HEK293 (cell line): ENCODE results near the gene SPECC1.

ENCODE experiments used
- CTCF ChIA-PET: fragments of 350-600 bp; formaldehyde crosslinking; extraction: SDS; loops from one replicate; lab custom pipeline; 2021; ENCODE audit warnings: antibody characterized with exemption; lab: Yijun Ruan, JAX
- POLR2A ChIA-PET: fragments of 300-600 bp; formaldehyde crosslinking; extraction: SDS; loops from one replicate; lab custom pipeline; 2020; ENCODE audit warnings: antibody characterized with exemption, inconsistent platforms; lab: Yijun Ruan, JAX
- H3K27ac ChIP-seq: fragments of 200-500 bp; sonication (Bioruptor generic); 2 replicates; pipeline ENCODE4 v1.5.1; 2014; ENCODE audit warnings: low read depth, low read length, control low read depth, inconsistent platforms; ENCODE audit errors: extremely low read depth
- H3K36me3 ChIP-seq, 2 experiments: fragments of 200-500 bp in 1 of 2; sonication (Bioruptor generic) in 1 of 2; 1 replicate in 1 of 2; 2 replicates in 1 of 2; pipeline ENCODE4 v1.5.1; 2014 to 2017; ENCODE audit warnings: inconsistent platforms in 2 of 2, low read length in 2 of 2; ENCODE audit not compliant: control insufficient read depth in 2 of 2, insufficient read depth in 1 of 2
- H3K4me1 ChIP-seq: fragments of 200-500 bp; sonication (Bioruptor generic); 2 replicates; pipeline ENCODE4 v1.5.1; 2014; ENCODE audit warnings: mild to moderate bottlenecking, low read length, inconsistent platforms; ENCODE audit not compliant: control insufficient read depth, insufficient read depth
- H3K4me3 ChIP-seq: 2 replicates; pipeline ENCODE4 v1.5.1; 2011; ENCODE audit warnings: low read depth, mild to moderate bottlenecking, control low read depth, low read length, moderate library complexity
- H3K9me3 ChIP-seq: fragments of 200-500 bp; sonication (Bioruptor generic); 2 replicates; pipeline ENCODE4 v1.5.1; 2014; ENCODE audit warnings: low read depth, low read length, inconsistent platforms; ENCODE audit not compliant: control insufficient read depth, insufficient read depth
- BCL6B ChIP-seq: fragments of 450-650 bp; formaldehyde crosslinking; IDR thresholded peaks from 2 replicates; pipeline ENCODE4 v1.5.1; 2017; ENCODE audit warnings: missing biosample characterization, missing genetic modification characterization
- ELK4 ChIP-seq: IDR thresholded peaks from 2 replicates; pipeline ENCODE4 v1.6.1; 2011; ENCODE audit warnings: mild to moderate bottlenecking, low read depth, low read length, borderline replicate concordance
- FEZF1 ChIP-seq: fragments of 450-650 bp; formaldehyde crosslinking; IDR thresholded peaks from 2 replicates; pipeline ENCODE4 v1.5.1; 2016; ENCODE audit warnings: missing biosample characterization, missing genetic modification characterization
- KLF17 ChIP-seq: fragments of 450-650 bp; formaldehyde crosslinking; IDR thresholded peaks from 2 replicates; pipeline ENCODE4 v1.5.1; 2016; ENCODE audit warnings: missing biosample characterization, missing genetic modification characterization
- MYNN ChIP-seq: fragments of 450-650 bp; formaldehyde crosslinking; IDR thresholded peaks from 2 replicates; pipeline ENCODE4 v1.5.1; 2016; ENCODE audit warnings: missing biosample characterization, missing genetic modification characterization, borderline replicate concordance
- REST ChIP-seq: fragments of 450-650 bp; formaldehyde crosslinking; IDR thresholded peaks from 2 replicates; pipeline ENCODE4 v1.5.1; 2016; ENCODE audit warnings: missing biosample characterization, missing genetic modification characterization
- SETDB1 ChIP-seq: IDR thresholded peaks from one replicate; pipeline ENCODE4 v1.6.1; 2017; ENCODE audit warnings: mild to moderate bottlenecking, low read length, moderate library complexity, mixed read lengths; ENCODE audit not compliant: insufficient read length
- ZNF10 ChIP-seq: fragments of 450-650 bp; formaldehyde crosslinking; IDR thresholded peaks from 2 replicates; pipeline ENCODE4 v1.5.1; 2017; ENCODE audit warnings: missing biosample characterization, missing genetic modification characterization
- ZNF112 ChIP-seq: fragments of 450-650 bp; formaldehyde crosslinking; IDR thresholded peaks from 2 replicates; pipeline ENCODE4 v1.5.0; 2017; ENCODE audit warnings: missing biosample characterization, missing genetic modification characterization
- ZNF148 ChIP-seq: fragments of 450-650 bp; formaldehyde crosslinking; IDR thresholded peaks from 2 replicates; pipeline ENCODE4 v1.5.0; 2017; ENCODE audit warnings: missing biosample characterization, missing genetic modification characterization, borderline replicate concordance
- ZNF211 ChIP-seq: fragments of 450-650 bp; formaldehyde crosslinking; IDR thresholded peaks from 2 replicates; pipeline ENCODE4 v1.5.1; 2016; ENCODE audit warnings: low read depth, missing biosample characterization, missing genetic modification characterization
- ZNF266 ChIP-seq: fragments of 450-650 bp; formaldehyde crosslinking; IDR thresholded peaks from 2 replicates; pipeline ENCODE4 v1.5.1; 2016; ENCODE audit warnings: missing biosample characterization, missing genetic modification characterization, low read depth
- ZNF335 ChIP-seq: fragments of 450-650 bp; formaldehyde crosslinking; conservative IDR thresholded peaks from 2 replicates; pipeline ENCODE4 v1.5.1; 2016; ENCODE audit warnings: missing biosample characterization, missing genetic modification characterization
- ZNF580 ChIP-seq: fragments of 450-650 bp; formaldehyde crosslinking; IDR thresholded peaks from 2 replicates; pipeline ENCODE4 v1.5.1; 2016; ENCODE audit warnings: missing biosample characterization, missing genetic modification characterization
- ZNF621 ChIP-seq: fragments of 450-650 bp; formaldehyde crosslinking; IDR thresholded peaks from 2 replicates; pipeline ENCODE4 v1.5.1; 2017; ENCODE audit warnings: missing biosample characterization, missing genetic modification characterization
- ZNF639 ChIP-seq: fragments of 450-650 bp; formaldehyde crosslinking; IDR thresholded peaks from 2 replicates; pipeline ENCODE4 v1.5.1; 2016; ENCODE audit warnings: missing biosample characterization, missing genetic modification characterization
- ZNF785 ChIP-seq: fragments of 450-650 bp; formaldehyde crosslinking; IDR thresholded peaks from 2 replicates; pipeline ENCODE4 v1.5.1; 2016; ENCODE audit warnings: missing biosample characterization, missing genetic modification characterization

The SPECC1 gene

GRCh38 chr17:20293501-20293900, 284.3 kb downstream of the SPECC1 start:
- H3K9me3 ChIP-seq = no peaks in the 10 kb centered on the region
- CTCF ChIA-PET = interaction anchor here (0.9 kb wide), 1 partner anchor 370 kb away, joined by 3 read pairs; no protein-coding TSS in a partner anchor
- POLR2A ChIA-PET = no interaction called here
- peaks cover 0 to 11% of the 10 kb centered on the region in 2 experiments; a peak in 1 of 3 replicates for H3K36me3 ChIP-seq
- TF ChIP-seq ZNF10 (tag by site-specific recombination) (no peak), MYNN (tag by site-specific recombination) (no peak), ZNF112 (no peak), ZNF580 (tag by site-specific recombination) (no peak), FEZF1 (tag by site-specific recombination) (no peak), ZNF639 (tag by site-specific recombination) (no peak), ZNF785 (tag by site-specific recombination) (no peak), SETDB1 (no peak), ZNF148 (no peak)
- TF ChIP-seq, all 188 proteins: peak for 0
- Histone ChIP-seq H3K4me3 (no peak overlapping the region), H3K4me1 (no peaks in the 10 kb centered on the region), H3K27ac (no peak overlapping the region)

GRCh38 chr17:20294120-20294519, 285.0 kb downstream of the SPECC1 start:
- no peak overlapping the region for H3K4me3 ChIP-seq
- no peaks in the 10 kb centered on the region for H3K9me3 ChIP-seq
- peaks cover 0 to 11% of the 10 kb centered on the region in 2 experiments; a peak in 2 of 3 replicates for H3K36me3 ChIP-seq
- H3K27ac ChIP-seq = no peak overlapping the region
- POLR2A ChIA-PET = no interaction called here
- CTCF ChIA-PET = interaction anchor here (0.9 kb wide), 1 partner anchor 371 kb away, joined by 3 read pairs; no protein-coding TSS in a partner anchor
- TF ChIP-seq ZNF211 (tag by site-specific recombination) = no peak
- TF ChIP-seq ZNF266 (tag by site-specific recombination) = no peak
- no peak for TF ChIP-seq REST
- no peak for TF ChIP-seq KLF17
- no peak for TF ChIP-seq ELK4
- TF ChIP-seq ZNF335 (tag by site-specific recombination) = no peak
- no peak for TF ChIP-seq ZNF621 (tag by site-specific recombination)
- no peak for TF ChIP-seq BCL6B (tag by site-specific recombination)
- H3K4me1 ChIP-seq = no peaks in the 10 kb centered on the region
